GM04503 (cell line): ENCODE measurements around the gene PPFIBP2.

ENCODE experiments used
- DNase-seq: peaks from one replicate; pipeline ENCODE4 v3.0.0-alpha.2; 2012; ENCODE audit warnings: low read depth

PPFIBP2 gene

GRCh38 chr11:7579361-7579791 lies 65.6 kb downstream of the PPFIBP2 start:
- DNase-seq, result no peak

- DNase-seq, result no peak
Measured at GRCh38 chr11:7581021-7581590, 67.3 kb downstream of the PPFIBP2 start.

- DNase-seq, result no peak
Measured at GRCh38 chr11:7582338-7582985, 68.7 kb downstream of the PPFIBP2 start.

GRCh38 chr11:7583248-7583647 lies 69.4 kb downstream of the PPFIBP2 start:
- DNase-seq, result no peak

- DNase-seq, result no peak
Measured at GRCh38 chr11:7584910-7585309, 71.1 kb downstream of the PPFIBP2 start.

- no peak for DNase-seq
Measured at GRCh38 chr11:7585816-7586215, 72.0 kb downstream of the PPFIBP2 start.

- no peak for DNase-seq
Measured at GRCh38 chr11:7586376-7586775, 72.6 kb downstream of the PPFIBP2 start.

GRCh38 chr11:7587712-7588111 lies 73.9 kb downstream of the PPFIBP2 start:
- DNase-seq, result no peak

- no peak for DNase-seq
Measured at GRCh38 chr11:7589861-7590260, 76.1 kb downstream of the PPFIBP2 start.

GRCh38 chr11:7590529-7590928 lies 76.7 kb downstream of the PPFIBP2 start:
- no peak for DNase-seq

GRCh38 chr11:7591107-7591894 lies 77.5 kb downstream of the PPFIBP2 start:
- DNase-seq, result no peak

GRCh38 chr11:7591987-7592386 lies 78.2 kb downstream of the PPFIBP2 start:
- no peak for DNase-seq

- DNase-seq, result no peak
Measured at GRCh38 chr11:7592711-7593110, 78.9 kb downstream of the PPFIBP2 start.

- no peak for DNase-seq
Measured at GRCh38 chr11:7593481-7593880, 79.7 kb downstream of the PPFIBP2 start.

GRCh38 chr11:7595016-7595866 lies 81.4 kb downstream of the PPFIBP2 start:
- no peak for DNase-seq

GRCh38 chr11:7595951-7596350 lies 82.2 kb downstream of the PPFIBP2 start:
- DNase-seq, result no peak

- DNase-seq, result no peak
Measured at GRCh38 chr11:7596975-7597391, 83.2 kb downstream of the PPFIBP2 start.

- DNase-seq, result no peak
Measured at GRCh38 chr11:7597620-7598019, 83.8 kb downstream of the PPFIBP2 start.

GRCh38 chr11:7599209-7599608 lies 85.4 kb downstream of the PPFIBP2 start:
- no peak for DNase-seq

GRCh38 chr11:7600205-7600775 lies 86.5 kb downstream of the PPFIBP2 start:
- peak; percentile 74 for DNase-seq

GRCh38 chr11:7603031-7603781 lies 89.4 kb downstream of the PPFIBP2 start:
- no peak for DNase-seq
